Tibial artery (tissue), 4 donors: Measurements from ENCODE around the gene NFATC2IP.
"Not testable (repeated sequence)": the region's sequence is repeated elsewhere in the genome, so short reads cannot be mapped to it uniquely, and the experiment has no call there.

ENCODE experiments used
- DNase-seq, 2 donors: peaks; one replicate each; pipeline ENCODE4 v3.0.0-alpha.2; 2019
- H3K27ac ChIP-seq, 2 donors: fragments of 200-600 bp; sonication (generic) in 1 of 2; 1 replicate in 1 of 2; 2 replicates in 1 of 2; pipeline ENCODE4 v1.5.1; 2018 to 2019; ENCODE audit warnings: mild to moderate bottlenecking in 1 of 2
- H3K27me3 ChIP-seq, 2 donors: fragments of 200-600 bp; sonication (generic) in 1 of 2; one replicate each; pipeline versions ENCODE4 v1.5.1 to v1.6.0; 2016 to 2019
- H3K36me3 ChIP-seq, 3 donors: fragments of 200-600 bp; sonication (generic) in 2 of 3; one replicate each; pipeline ENCODE4 v1.5.1; 2016 to 2019; ENCODE audit warnings: mild to moderate bottlenecking in 2 of 3
- H3K4me1 ChIP-seq, 4 donors: fragments of 200-600 bp; sonication (generic) in 2 of 4; 1 replicate in 3 of 4; 2 replicates in 1 of 4; pipeline ENCODE4 v1.5.1; 2016 to 2019
- H3K4me3 ChIP-seq, 2 donors: fragments of 200-600 bp; sonication (generic) in 1 of 2; 1 replicate in 1 of 2; 2 replicates in 1 of 2; pipeline ENCODE4 v1.5.1; 2018 to 2019; ENCODE audit warnings: mild to moderate bottlenecking in 2 of 2
- H3K9me3 ChIP-seq, 3 donors: fragments of 200-600 bp; sonication (generic) in 1 of 3; one replicate each; pipeline ENCODE4 v1.5.1; 2016 to 2019
- intact Hi-C: fragments of 100-400 bp; cut with DNase I; formaldehyde crosslinking; loops from one replicate; pipeline ENCODE4 v1.15.0; 2023; ENCODE audit warnings: low total_unique reads
- TF ChIP-seq, protein P1 (sequence below), 2 experiments: fragments of 200-600 bp in 1 of 2; fragments of 450-650 bp in 1 of 2; IDR thresholded peaks; one replicate each; pipeline ENCODE4 v1.5.1; 2017 to 2019; ENCODE audit warnings: antibody characterized with exemption in 2 of 2, mild to moderate bottlenecking in 1 of 2, moderate library complexity in 1 of 2

Gene NFATC2IP

DNA sequence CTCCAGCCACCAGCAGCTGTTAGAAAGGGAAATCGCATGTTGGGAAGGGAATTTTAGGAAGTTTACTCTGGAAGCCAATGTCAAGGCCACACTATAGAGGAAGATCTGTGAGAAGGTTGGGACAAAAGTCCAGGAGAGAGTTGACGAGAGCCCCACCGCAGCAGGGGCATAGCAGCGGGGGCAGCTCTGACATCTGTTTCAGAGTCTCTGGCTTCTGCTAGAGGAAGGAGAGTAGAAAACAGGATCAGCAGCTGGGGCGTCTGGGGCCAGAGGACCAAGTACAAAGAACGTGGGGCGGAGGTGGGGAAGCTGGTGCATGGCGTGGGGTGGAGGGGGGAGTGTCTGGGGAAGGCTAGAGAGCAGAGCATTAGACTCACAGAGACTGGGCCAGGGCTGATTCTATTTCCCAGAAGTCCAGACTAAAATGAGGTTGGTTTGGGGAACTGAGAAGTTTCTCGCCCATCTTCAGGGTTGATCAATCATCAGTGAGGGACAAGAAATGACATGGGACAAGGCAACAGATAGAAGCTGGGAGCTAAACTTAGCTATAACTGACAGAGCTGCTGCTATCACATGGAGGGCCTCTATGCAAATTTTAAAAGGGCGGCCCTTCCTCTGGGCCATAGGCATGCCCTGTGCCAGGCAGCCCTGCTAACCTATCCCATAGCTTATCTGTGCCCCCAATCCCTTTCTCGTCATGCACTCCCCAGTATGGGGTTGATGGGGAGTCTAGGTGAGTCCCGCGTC, 26.9 kb upstream of the NFATC2IP start:
- Histone ChIP-seq H3K4me3 (peak overlapping the region; percentile 68 to 86), H3K27me3 (no peaks in the 10 kb centered on the region), H3K36me3 (peaks cover 4 to 12% (median 9%) of the 10 kb centered on the region in 3 donors), H3K4me1 (peaks cover 0 to 12% (median 8%) of the 10 kb centered on the region in 4 donors), H3K9me3 (no peaks in the 10 kb centered on the region), H3K27ac (no peak overlapping the region)
- intact Hi-C loops = loop anchor here (2.0 to 5.0 kb wide), 2 partner anchors 57 to 77 kb away; partner anchors contain the start of gene TUFM
- no peak for DNase-seq
- TF ChIP-seq, protein P1, sequence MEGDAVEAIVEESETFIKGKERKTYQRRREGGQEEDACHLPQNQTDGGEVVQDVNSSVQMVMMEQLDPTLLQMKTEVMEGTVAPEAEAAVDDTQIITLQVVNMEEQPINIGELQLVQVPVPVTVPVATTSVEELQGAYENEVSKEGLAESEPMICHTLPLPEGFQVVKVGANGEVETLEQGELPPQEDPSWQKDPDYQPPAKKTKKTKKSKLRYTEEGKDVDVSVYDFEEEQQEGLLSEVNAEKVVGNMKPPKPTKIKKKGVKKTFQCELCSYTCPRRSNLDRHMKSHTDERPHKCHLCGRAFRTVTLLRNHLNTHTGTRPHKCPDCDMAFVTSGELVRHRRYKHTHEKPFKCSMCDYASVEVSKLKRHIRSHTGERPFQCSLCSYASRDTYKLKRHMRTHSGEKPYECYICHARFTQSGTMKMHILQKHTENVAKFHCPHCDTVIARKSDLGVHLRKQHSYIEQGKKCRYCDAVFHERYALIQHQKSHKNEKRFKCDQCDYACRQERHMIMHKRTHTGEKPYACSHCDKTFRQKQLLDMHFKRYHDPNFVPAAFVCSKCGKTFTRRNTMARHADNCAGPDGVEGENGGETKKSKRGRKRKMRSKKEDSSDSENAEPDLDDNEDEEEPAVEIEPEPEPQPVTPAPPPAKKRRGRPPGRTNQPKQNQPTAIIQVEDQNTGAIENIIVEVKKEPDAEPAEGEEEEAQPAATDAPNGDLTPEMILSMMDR (IDR thresholded peaks at IDR 0.05) = no peak

DNA sequence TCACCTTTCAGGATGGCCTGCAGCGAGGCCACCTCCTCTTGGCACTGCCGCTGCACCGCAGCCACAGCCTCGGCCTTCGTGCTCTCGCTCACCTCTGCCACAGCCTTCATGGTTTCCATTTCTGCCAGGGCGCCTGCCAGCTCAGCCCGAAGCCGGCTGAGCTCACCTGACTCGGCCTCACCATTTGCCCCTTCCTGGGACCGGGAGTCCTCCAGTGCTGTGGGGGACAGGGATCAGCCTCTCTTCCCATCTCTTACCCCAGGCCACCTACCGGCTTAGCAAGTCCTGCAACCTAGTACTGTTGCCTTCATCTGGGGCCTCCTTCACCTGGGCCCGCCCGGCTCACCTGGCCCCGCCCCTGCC, 26.4 kb upstream of the NFATC2IP start:
- Histone ChIP-seq H3K4me1 (peaks cover 0 to 12% (median 8%) of the 10 kb centered on the region in 4 donors), H3K27ac (peak overlapping the region; percentile 93 to 98), H3K4me3 (peak overlapping the region; percentile 68 to 86), H3K27me3 (no peaks in the 10 kb centered on the region), H3K9me3 (no peaks in the 10 kb centered on the region), H3K36me3 (peaks cover 0 to 7% (median 4%) of the 10 kb centered on the region in 3 donors)
- DNase-seq = no peak
- TF ChIP-seq, protein P1 (IDR thresholded peaks at IDR 0.05) = no peak
- intact Hi-C loops = loop anchor here (2.0 to 5.0 kb wide), 2 partner anchors 57 to 78 kb away; partner anchors contain the start of gene TUFM

DNA sequence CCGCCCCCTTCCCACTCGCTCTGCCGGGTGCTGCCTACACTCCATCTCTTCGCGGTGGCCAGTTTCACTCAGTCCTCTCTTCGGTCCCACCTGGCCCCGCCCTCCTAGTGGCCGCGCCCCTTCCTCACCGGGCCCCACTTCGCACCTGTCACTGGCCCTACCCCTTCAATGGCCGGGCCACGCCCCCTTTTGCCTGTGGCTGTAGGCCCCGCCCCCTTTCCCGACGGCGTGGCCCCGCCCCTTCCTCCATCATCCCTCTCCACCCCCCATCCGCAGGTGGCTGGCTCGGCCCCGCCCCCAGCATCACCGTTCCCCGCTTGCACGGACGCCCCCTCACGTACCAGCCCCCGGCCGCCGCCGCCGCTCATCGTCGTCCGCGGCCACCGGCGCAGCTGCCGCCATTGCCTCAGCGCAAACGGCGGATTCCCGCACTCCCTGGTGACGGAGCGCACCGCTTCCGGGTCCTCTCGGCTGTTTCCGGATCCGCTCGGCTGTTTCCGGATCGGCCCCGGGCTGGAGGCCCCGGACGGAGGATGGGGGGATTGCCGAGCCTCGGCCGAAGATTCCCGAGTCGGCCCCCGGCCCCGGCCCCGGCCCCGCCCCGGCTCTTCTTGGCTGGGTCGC, 25.9 kb upstream of the NFATC2IP start, which contains the start of gene RABEP2:
RABEP2 (minus strand) TSS at position 477 of the 624 bp plus-strand sequence; CDS start at position 402, 75 bp downstream.
- H3K27me3 ChIP-seq = no peaks in the 10 kb centered on the region
- H3K36me3 ChIP-seq = peaks cover 0 to 2% (median 0%) of the 10 kb centered on the region in 3 donors
- intact Hi-C loops = loop anchor here (2.0 to 5.0 kb wide), 2 partner anchors 58 to 78 kb away; partner anchors contain the start of gene TUFM
- DNase-seq = peak; percentile 84 to 93
- H3K27ac ChIP-seq = peak within 1 kb of the TSS; percentile 93 to 98
- TF ChIP-seq, protein P1 (IDR thresholded peaks at IDR 0.05) = no peak
- H3K4me3 ChIP-seq = peak within 1 kb of the TSS; percentile 68 to 86
- peaks cover 0 to 12% (median 8%) of the 10 kb centered on the region in 4 donors for H3K4me1 ChIP-seq
- no peaks in the 10 kb centered on the region for H3K9me3 ChIP-seq

DNA sequence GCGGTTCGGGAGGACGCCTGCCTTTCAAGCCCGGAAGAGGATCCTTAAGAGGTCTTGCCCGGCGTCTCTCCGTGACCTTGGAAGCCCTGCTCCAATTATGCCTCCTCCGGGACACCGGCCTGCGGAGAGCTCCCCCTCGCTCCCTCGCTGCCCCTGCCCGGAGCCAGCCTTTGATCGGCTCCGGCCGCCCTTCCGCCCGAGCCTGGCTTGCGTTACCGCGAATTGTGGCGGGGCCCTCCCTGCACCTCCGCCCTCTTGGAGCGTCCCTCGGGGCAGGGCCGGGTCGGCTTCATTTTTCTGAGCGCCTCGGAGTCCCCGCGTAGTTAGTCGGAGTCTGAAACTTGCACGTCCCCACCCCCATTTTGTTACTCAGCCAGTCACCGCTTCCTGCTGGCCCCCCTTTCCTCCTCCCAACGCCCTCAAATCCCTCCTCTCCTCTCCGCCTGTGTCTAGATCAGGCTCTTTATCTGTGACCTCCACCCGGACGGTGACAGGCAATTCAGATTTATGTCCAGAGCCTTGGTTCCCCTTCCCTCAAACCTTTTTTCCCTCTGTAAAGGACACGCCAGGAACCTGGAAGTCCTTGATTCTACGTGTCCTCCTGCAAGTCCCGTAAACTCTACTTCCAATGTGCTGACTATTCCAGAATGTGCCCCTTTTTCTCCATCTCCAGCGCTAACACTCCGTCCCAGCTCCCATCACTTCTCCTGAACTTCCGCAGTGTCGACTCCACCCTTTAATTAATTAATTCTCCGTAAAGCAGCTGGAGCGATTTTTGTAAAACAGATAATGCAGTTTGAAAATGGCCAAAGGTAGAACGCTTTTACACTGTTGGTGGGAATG, 25.1 kb upstream of the NFATC2IP start:
- Histone ChIP-seq H3K27me3 (no peaks in the 10 kb centered on the region), H3K4me3 (peak overlapping the region; percentile 68 to 86), H3K36me3 (no peaks in the 10 kb centered on the region), H3K9me3 (no peaks in the 10 kb centered on the region), H3K4me1 (peaks cover 0 to 12% (median 8%) of the 10 kb centered on the region in 4 donors), H3K27ac (peak overlapping the region; percentile 93 to 98)
- intact Hi-C loops = loop anchor here (2.0 kb wide), 1 partner anchor 79 kb away; the partner anchor contains the start of gene TUFM
- peak; percentile 68 to 85 for DNase-seq
- TF ChIP-seq, protein P1 (IDR thresholded peaks at IDR 0.05) = no peak

DNA sequence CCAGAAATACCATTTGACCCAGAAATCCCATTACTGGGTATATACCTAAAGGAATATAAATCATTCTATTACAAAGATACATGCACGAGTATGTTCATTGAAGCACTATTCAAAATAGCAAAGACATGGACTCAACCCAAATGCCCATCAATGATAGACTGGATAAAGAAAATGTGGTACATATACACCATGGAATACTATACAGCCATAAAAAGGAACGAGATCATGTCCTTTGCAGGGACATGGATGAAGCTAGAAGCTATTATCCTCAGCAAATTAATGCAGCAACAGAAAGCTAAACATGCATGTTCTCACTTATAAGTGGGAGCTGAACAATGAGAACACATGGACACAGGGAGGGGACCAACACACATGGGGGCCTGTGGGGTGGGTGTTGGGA, 24.5 kb upstream of the NFATC2IP start:
- H3K9me3 ChIP-seq, H3K36me3 ChIP-seq, DNase-seq, intact Hi-C loops, H3K27me3 ChIP-seq: not testable (repeated sequence)
- peak overlapping the region in 1 of 2 donors; percentile 86 for H3K4me3 ChIP-seq
- H3K4me1 ChIP-seq = peaks cover 0 to 12% (median 8%) of the 10 kb centered on the region in 4 donors
- peak overlapping the region in 1 of 2 donors; percentile 98 for H3K27ac ChIP-seq
